ENCODE results near the gene RABGGTA. TPM values are rescaled to one million over a fixed set of nuclear protein-coding genes. Genes with fewer than 3 reads are reported as not detected.

Gene RABGGTA
- total and polyA plus RNA-seq, 4 donors, result 23.1 to 42.9 (median 27.7) TPM

DNA sequence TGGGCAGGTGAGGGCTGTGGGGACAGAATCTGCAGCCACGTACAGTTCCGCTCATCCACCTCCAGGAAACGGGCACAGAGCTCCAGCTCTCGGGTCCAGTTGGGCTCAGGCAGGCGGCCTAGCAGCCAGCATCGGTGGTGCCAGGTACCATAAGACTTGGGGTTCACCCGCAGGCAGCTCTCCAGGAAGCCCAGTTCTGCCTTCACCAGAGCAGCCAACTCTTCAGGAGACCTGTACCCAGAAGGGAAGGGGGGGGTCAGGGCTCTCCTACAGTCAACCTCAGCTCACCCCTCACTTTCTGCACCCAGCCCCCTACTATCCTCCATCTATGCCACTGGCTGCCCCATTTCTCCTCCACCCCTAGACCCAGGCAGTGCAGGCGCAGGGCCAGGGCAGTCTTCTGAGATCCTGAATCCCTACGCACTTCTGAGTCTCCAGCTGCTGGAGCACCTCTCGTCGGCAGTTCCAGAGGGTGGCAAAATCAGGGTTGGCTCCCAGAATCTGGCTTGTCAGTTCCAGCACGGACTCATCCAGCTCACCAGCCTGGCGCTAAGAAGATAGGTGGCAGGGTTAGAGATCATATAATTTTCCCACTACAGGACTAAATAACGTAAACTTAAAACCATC lies 1.4 kb downstream of the RABGGTA start:
- no peak overlapping the region for H3K27ac ChIP-seq (ENCODE audit: low read depth, low read length)
- H3K9me3 ChIP-seq (ENCODE audit: control insufficient read depth, insufficient read depth, low read length), result no peaks in the 10 kb centered on the region
- no peak overlapping the region for H3K4me3 ChIP-seq (ENCODE audit: low read depth, low read length)
- 98% methylated on average over 12 of the region's 14 CpGs for WGBS (ENCODE audit: insufficient coverage)
- H3K27me3 ChIP-seq (ENCODE audit: control insufficient read depth, insufficient read depth, low read length), result no peaks in the 10 kb centered on the region
- peaks cover 6% of the 10 kb centered on the region for H3K4me1 ChIP-seq (ENCODE audit: control insufficient read depth, insufficient read depth, low read length)
- H3K36me3 ChIP-seq (ENCODE audit: control insufficient read depth, insufficient read depth, low read length), result peaks cover 49% of the 10 kb centered on the region
- no peak for DNase-seq (ENCODE audit: low read depth in 4 of 6, low spot score in 6 of 6)

DNA sequence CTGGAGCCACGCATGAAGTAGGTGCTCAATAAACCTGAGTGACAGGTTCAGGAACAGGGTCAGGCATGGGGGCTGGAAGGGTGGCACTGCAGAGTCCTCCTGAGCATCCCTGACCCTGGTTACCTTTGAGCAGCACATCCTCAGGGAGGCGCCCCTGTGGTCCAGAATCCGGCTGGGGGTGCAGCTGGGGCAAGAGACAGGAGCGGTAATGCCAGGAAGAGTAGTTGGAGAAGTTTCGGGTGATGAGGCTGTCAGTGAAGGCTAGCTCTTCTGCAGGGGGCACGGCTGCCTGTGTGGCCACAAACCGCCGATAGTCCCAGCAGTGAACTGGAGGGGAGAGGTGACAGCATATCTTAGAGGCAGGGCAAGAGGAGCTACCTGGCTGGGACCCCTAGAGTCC lies 2.0 kb downstream of the RABGGTA start:
- Histone ChIP-seq H3K4me1 (ENCODE audit: control insufficient read depth, insufficient read depth, low read length) (peaks cover 6% of the 10 kb centered on the region), H3K27ac (ENCODE audit: low read depth, low read length) (no peak overlapping the region), H3K4me3 (ENCODE audit: low read depth, low read length) (no peak overlapping the region), H3K9me3 (ENCODE audit: control insufficient read depth, insufficient read depth, low read length) (no peaks in the 10 kb centered on the region), H3K27me3 (ENCODE audit: control insufficient read depth, insufficient read depth, low read length) (no peaks in the 10 kb centered on the region), H3K36me3 (ENCODE audit: control insufficient read depth, insufficient read depth, low read length) (peaks cover 54% of the 10 kb centered on the region)
- no peak for DNase-seq (ENCODE audit: low read depth in 4 of 6, low spot score in 6 of 6)
- WGBS (ENCODE audit: insufficient coverage), result 93% methylated on average over 8 of the region's 8 CpGs

- Histone ChIP-seq H3K36me3 (ENCODE audit: control insufficient read depth, insufficient read depth, low read length) (peaks cover 60% of the 10 kb centered on the region), H3K4me3 (ENCODE audit: low read depth, low read length) (no peak overlapping the region), H3K4me1 (ENCODE audit: control insufficient read depth, insufficient read depth, low read length) (peaks cover 6% of the 10 kb centered on the region), H3K27ac (ENCODE audit: low read depth, low read length) (no peak overlapping the region), H3K27me3 (ENCODE audit: control insufficient read depth, insufficient read depth, low read length) (no peaks in the 10 kb centered on the region), H3K9me3 (ENCODE audit: control insufficient read depth, insufficient read depth, low read length) (no peaks in the 10 kb centered on the region)
- no peak for DNase-seq (ENCODE audit: low read depth in 4 of 6, low spot score in 6 of 6)
- 96% methylated on average over 5 of the region's 9 CpGs for WGBS (ENCODE audit: insufficient coverage)
Observed at GRCh38 chr14:24268225-24268624, 3.2 kb downstream of the RABGGTA start.

- Histone ChIP-seq H3K4me1 (ENCODE audit: control insufficient read depth, insufficient read depth, low read length) (peaks cover 6% of the 10 kb centered on the region), H3K4me3 (ENCODE audit: low read depth, low read length) (no peak overlapping the region), H3K9me3 (ENCODE audit: control insufficient read depth, insufficient read depth, low read length) (no peaks in the 10 kb centered on the region), H3K27ac (ENCODE audit: low read depth, low read length) (no peak overlapping the region), H3K36me3 (ENCODE audit: control insufficient read depth, insufficient read depth, low read length) (peaks cover 65% of the 10 kb centered on the region), H3K27me3 (ENCODE audit: control insufficient read depth, insufficient read depth, low read length) (no peaks in the 10 kb centered on the region)
- WGBS (ENCODE audit: insufficient coverage), result 89% methylated on average over 9 of the region's 9 CpGs
- no peak for DNase-seq (ENCODE audit: low read depth in 4 of 6, low spot score in 6 of 6)
Observed at GRCh38 chr14:24267516-24267915, 3.9 kb downstream of the RABGGTA start.

DNA sequence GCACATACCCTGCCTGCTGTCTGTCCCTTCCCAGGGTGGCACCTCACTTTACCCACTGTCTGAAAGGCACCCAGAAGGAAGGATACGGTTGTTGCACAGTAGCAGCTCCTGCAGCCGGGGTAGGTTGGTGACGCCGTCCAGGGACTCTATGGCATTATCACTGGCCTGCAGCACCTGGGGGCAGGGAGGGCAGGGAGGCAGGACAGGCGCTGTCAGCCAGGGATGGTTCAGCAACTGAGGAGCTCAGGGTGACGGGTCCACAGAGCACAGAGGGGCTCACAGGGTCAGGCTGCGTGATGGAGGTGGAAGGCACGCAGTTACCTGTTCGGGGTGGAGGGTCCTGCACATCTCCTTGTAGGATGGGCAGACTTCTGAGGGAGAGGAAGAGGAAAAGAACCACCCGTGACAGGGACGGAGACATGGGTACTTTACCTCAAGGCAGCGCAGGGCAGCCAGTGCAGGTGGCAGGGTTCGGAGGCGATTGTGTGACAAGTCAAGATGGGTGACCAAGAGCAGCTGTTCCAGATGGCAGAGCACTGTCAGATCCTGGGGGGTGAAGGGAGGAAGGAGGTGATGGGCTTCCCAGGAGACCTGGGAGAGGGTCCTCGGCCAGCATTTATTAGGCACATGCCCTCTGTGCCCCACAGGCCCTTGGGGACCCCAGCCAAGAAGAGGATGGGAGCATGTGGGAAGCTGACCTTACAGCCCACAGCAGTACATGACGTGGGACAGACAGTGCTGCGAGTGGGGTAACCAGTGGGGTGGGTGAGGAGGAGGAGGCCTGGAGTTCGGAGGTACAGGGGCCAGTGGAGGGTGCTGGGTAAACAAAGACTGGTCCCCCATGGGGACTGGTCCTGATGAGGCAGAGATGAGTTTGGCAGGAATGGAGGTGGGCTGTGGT lies 4.8 kb downstream of the RABGGTA start:
- peaks cover 73% of the 10 kb centered on the region for H3K36me3 ChIP-seq (ENCODE audit: control insufficient read depth, insufficient read depth, low read length)
- no peaks in the 10 kb centered on the region for H3K27me3 ChIP-seq (ENCODE audit: control insufficient read depth, insufficient read depth, low read length)
- no peaks in the 10 kb centered on the region for H3K9me3 ChIP-seq (ENCODE audit: control insufficient read depth, insufficient read depth, low read length)
- no peak overlapping the region for H3K4me3 ChIP-seq (ENCODE audit: low read depth, low read length)
- WGBS (ENCODE audit: insufficient coverage), result 90% methylated on average over 18 of the region's 18 CpGs
- DNase-seq (ENCODE audit: low read depth in 4 of 6, low spot score in 6 of 6), result no peak
- H3K27ac ChIP-seq (ENCODE audit: low read depth, low read length), result no peak overlapping the region
- peaks cover 6% of the 10 kb centered on the region for H3K4me1 ChIP-seq (ENCODE audit: control insufficient read depth, insufficient read depth, low read length)

DNA sequence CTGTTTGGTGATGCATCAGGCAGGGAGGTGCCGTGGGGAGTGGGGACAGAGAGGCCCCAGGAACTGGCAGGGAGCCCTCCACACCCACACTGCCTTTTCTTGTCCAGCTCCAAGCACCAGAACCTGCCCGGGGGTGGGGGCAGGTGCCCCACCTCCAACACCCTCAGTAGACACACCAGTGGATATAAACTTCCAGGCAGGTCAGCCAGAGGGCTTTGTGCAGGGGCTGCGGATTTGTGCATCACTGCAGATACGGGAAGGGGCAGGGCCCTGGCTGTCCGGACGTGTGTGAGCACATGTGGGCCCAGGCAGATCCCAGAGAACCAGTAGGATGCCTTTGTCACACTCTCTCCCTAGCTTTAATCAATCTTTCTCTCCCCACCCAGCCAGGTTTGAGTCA lies 7.1 kb downstream of the RABGGTA start:
- H3K27ac ChIP-seq (ENCODE audit: low read depth, low read length), result no peak overlapping the region
- DNase-seq (ENCODE audit: low read depth in 4 of 6, low spot score in 6 of 6), result no peak
- H3K4me1 ChIP-seq (ENCODE audit: control insufficient read depth, insufficient read depth, low read length), result no peaks in the 10 kb centered on the region
- H3K27me3 ChIP-seq (ENCODE audit: control insufficient read depth, insufficient read depth, low read length), result no peaks in the 10 kb centered on the region
- H3K4me3 ChIP-seq (ENCODE audit: low read depth, low read length), result no peak overlapping the region
- 69% methylated on average over 5 of the region's 6 CpGs for WGBS (ENCODE audit: insufficient coverage)
- H3K36me3 ChIP-seq (ENCODE audit: control insufficient read depth, insufficient read depth, low read length), result peaks cover 80% of the 10 kb centered on the region
- H3K9me3 ChIP-seq (ENCODE audit: control insufficient read depth, insufficient read depth, low read length), result no peaks in the 10 kb centered on the region

GRCh38 chr14:24263848-24264247 lies 7.5 kb downstream of the RABGGTA start:
- 82% methylated on average over 3 of the region's 6 CpGs for WGBS (ENCODE audit: insufficient coverage)
- Histone ChIP-seq H3K4me3 (ENCODE audit: low read depth, low read length) (no peak overlapping the region), H3K27me3 (ENCODE audit: control insufficient read depth, insufficient read depth, low read length) (no peaks in the 10 kb centered on the region), H3K4me1 (ENCODE audit: control insufficient read depth, insufficient read depth, low read length) (no peaks in the 10 kb centered on the region), H3K27ac (ENCODE audit: low read depth, low read length) (no peak overlapping the region), H3K9me3 (ENCODE audit: control insufficient read depth, insufficient read depth, low read length) (no peaks in the 10 kb centered on the region), H3K36me3 (ENCODE audit: control insufficient read depth, insufficient read depth, low read length) (peaks cover 79% of the 10 kb centered on the region)
- no peak for DNase-seq (ENCODE audit: low read depth in 4 of 6, low spot score in 6 of 6)

DNA sequence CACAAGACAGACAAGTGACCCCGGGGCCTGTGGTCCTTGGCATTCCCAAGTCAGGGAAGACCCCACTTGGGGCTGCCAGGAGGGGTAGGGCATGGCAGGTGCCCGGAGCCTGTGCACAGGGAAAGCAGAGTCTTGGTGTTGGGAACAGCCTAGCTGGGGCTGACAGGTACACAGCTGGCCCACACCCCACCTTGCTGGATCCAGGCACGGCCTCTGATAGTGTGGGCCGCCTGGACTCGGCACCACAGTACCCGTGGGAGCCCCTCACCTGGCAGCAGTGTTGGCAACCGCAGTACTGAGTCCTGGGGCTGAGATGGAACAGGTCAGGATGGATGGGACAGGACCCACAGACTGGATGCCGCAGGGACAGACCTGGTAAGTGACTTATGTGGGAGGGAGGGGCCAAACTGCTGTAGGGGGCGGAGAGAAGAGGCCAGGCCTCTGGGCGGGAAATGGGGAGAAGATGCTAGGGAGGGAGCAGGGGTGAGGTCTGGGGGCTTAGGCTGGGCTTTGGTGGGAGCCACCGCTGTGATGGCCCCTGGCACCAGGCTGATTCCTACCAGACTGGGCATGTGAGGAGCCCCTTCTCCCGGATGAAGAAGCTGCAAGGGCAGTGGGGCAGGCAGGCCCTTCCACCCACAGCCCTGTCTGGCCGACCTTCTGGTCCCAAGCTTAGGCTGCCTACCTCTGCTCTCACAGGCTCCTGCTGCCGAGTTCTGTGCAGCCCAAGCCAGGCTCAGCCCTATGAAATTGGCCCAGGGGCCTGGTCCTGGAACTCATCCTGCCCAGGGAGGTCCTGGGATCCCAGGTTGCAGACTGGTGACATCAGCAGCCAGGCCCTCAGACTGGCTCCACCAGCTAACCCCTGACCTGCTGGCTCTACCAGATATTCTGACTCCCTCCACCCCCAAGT lies 8.3 kb downstream of the RABGGTA start, which contains the start of gene TGM1:
TSS of gene TGM1 (minus strand) at position 357 of the 913 bp plus-strand sequence. CDS start 825 bp downstream, outside the sequence.
- H3K9me3 ChIP-seq (ENCODE audit: control insufficient read depth, insufficient read depth, low read length), result no peaks in the 10 kb centered on the region
- no peak within 1 kb of the TSS for H3K27ac ChIP-seq (ENCODE audit: low read depth, low read length)
- H3K27me3 ChIP-seq (ENCODE audit: control insufficient read depth, insufficient read depth, low read length), result no peaks in the 10 kb centered on the region
- 71% methylated on average over 14 of the region's 14 CpGs for whole genome bisulfite sequencing (ENCODE audit: insufficient coverage)
- H3K36me3 ChIP-seq (ENCODE audit: control insufficient read depth, insufficient read depth, low read length), result peaks cover 79% of the 10 kb centered on the region
- H3K4me1 ChIP-seq (ENCODE audit: control insufficient read depth, insufficient read depth, low read length), result no peaks in the 10 kb centered on the region
- DNase-seq (ENCODE audit: low read depth in 4 of 6, low spot score in 6 of 6), result no peak
- H3K4me3 ChIP-seq (ENCODE audit: low read depth, low read length), result no peak within 1 kb of the TSS

- Histone ChIP-seq H3K9me3 (ENCODE audit: control insufficient read depth, insufficient read depth, low read length) (no peaks in the 10 kb centered on the region), H3K4me1 (ENCODE audit: control insufficient read depth, insufficient read depth, low read length) (no peaks in the 10 kb centered on the region), H3K36me3 (ENCODE audit: control insufficient read depth, insufficient read depth, low read length) (peaks cover 71% of the 10 kb centered on the region), H3K27me3 (ENCODE audit: control insufficient read depth, insufficient read depth, low read length) (no peaks in the 10 kb centered on the region), H3K27ac (ENCODE audit: low read depth, low read length) (no peak overlapping the region), H3K4me3 (ENCODE audit: low read depth, low read length) (no peak overlapping the region)
- 87% methylated on average over 19 of the region's 19 CpGs for whole genome bisulfite sequencing (ENCODE audit: insufficient coverage)
- DNase-seq (ENCODE audit: low read depth in 4 of 6, low spot score in 6 of 6), result no peak
Observed at GRCh38 chr14:24261969-24262327, 9.4 kb downstream of the RABGGTA start.
